HG02623 (cell line): ENCODE data around the gene RTN4RL2.

Source experiments
- ATAC-seq: cut with Tn5 transposase; IDR thresholded peaks from one replicate; pipeline ENCODE4 v1.9.1; 2021; ENCODE audit warnings: moderate library complexity; ENCODE audit not compliant: unreplicated experiment

RTN4RL2 gene

DNA sequence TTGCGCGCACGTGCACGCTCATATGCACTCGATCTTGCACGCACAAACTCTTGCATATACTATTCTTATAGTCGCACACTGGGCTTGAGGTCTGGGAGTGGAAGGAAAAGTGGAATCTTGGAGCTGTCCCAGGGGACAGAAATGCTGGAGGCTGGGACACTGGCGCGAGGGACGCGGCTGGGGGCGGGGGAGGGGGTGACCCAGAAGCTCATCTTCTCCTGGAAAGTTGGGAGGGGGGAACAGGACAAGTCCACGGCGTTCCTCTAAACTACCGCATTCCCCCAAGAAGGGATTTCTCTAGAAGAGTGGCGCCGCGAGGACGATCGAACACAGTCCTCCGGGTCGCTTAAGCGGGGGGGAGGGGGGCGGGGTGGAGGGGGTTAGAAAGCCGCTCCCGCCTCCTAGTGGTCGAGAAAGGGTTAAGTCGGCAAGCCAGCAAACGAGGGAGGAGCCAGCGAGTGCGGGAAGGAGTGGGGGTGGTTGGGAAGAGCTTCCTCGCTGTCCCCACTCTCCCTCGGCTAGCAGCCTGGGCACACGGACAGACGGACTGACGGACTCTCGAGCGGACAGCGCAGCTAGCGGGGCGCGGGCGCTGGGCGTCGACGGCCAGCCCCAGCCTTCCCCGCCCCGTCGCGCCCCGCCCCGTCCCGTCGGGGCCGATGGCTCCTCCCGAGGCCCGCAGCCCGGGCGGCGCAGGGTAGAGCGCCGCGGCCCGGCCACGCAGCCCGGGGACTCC, at the start of gene RTN4RL2:
Gene RTN4RL2, plus strand, starts transcription at position 507 of the 736 bp plus-strand sequence. CDS start 338 bp downstream, outside the sequence.
- no peak for ATAC-seq

DNA sequence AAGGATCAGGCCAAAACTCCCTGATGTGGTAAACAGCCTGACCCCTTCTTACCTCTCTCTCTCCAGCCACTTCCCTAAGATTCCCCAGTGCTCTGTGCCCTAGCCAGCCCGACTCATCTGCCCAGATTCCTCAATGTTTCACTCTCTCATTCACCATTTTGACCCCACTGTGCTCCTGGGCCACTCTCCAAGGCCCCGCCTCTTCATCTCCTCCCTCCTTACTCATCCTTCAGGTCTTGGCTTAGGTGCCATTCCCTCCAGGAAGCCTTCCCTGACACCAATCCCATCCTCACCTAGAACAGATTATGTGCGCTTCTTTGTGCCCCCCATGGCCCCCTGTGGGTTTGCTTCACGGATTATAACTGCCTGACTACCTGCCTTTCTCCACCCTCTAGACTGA, 46.6 kb upstream of the RTN4RL2 start:
- ATAC-seq: no peak

DNA sequence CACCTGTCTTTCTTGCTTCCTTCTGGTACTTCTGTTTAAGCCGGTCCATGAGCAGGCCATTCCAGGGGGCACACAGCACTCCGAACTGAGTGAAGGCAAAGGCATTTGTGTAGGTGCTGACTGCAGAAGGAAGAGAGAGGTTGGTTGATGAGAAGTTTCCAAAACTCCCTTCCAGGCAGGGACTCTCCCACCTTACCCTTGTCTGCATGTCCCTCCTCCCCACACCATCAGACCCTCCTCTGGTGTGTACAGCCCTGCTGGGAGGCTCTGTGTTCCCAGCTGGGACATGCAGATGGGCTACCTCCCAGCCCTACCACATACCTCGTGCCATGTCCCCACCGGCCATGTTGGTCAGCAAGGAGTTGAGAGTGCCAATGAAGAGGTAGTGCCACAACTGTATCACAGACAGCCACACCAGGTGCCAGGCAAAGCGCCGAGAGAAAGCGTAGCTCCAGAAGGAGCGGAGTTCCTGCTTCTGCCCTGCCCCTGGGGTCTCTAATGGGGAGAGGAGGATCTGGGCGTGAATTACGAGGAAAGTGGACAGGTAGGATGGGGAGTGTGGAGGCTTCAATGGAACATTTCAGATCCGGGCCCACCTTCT, 45.6 kb upstream of the RTN4RL2 start:
- ATAC-seq: no peak

DNA sequence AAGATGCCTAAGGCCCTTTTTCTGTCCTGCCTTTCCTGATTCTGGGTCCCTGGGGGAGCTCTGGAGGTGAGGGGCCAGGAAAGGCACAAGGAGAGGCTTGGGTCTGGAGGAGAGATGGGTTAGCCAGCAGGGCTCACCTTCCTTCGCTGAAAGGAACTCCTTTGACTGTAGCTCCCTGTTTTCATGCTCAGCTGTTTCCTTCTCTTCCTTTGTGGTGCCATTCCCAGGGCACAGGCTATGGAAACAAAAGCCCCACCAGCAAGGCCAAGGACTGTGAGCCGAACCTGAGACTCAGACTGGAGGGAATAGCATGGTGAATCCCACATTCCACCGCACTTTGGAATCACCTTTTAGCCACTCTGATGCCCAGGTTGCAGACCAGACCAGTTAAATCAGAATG, 43.9 kb upstream of the RTN4RL2 start:
- ATAC-seq: no peak

DNA sequence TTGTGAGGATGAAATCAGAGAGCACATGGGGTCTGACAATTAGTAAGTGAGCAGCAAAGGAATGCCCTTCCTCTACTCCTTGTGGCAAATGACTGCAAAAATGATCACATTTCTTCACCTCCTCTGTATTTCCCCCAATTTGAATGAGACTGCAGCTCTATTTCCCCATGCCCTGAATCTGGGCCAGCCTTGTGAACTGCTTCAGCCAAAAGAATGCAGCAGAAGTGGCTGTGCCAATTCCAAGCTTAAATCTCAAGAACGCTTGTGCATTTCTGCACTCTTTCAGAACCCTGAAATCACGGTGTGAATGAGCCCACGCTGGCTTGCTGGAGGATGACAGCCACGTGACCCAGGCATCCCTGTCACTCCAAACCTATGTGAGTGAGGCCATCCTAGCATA, 43.3 kb upstream of the RTN4RL2 start:
- ATAC-seq: no peak

DNA sequence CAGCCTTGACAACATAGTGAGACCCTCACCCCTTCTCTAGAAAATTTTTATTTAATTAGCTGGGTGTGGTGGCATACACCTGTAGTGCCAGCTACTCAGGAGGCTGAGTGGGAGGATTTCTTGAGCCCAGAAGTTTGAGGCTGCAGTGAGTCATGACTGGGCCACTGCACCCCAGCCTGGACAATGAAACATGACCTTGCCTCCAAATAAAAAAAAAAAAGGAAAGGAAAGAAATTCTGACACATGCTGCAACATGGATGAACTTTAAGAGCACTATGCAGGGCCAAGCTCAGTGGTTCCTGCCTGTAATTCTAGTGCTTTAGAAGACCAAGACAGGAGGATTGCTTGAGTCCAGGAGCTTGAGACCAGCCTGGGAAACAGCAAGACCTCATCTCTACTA, 42.2 kb upstream of the RTN4RL2 start:
- ATAC-seq: no peak

DNA sequence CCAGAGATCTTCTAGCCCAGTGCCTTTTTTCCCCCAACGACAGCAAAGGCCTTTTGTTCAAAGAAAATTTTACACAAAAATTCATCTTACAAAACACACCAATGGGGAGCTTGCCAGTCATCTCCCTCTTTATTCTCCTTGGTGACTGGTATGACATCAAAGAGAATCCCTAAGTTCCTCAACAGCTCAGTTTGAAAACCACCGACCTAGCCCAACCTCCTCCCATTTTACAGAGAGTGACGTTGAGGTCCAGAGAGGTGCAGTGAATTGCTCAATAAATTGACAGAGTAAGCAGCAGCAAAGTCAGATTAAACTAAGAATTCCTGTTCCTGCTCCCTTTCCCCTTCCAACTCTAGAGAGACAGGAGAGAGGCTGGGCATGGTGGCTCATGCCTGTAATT, 41.2 kb upstream of the RTN4RL2 start:
- ATAC-seq: no peak

DNA sequence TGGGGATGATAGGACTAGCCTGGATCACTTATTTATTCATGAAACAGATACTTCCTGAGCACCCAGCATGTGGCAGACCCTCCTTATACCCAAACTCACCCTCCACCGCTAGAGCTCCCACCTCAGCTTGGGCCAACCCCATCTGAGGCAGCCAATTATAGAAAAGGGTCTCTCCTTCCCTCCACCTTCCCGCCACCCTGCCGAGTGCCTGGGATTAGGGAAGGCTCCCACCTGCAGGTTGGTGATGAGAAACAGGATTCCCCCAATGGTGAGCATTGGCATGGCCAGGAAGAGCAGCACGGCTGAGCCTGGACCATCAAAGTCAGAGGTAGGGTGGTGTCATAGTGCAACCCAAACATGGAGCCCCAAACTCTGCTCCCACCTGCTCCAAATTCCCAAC, 39.3 kb upstream of the RTN4RL2 start:
- no peak for ATAC-seq

DNA sequence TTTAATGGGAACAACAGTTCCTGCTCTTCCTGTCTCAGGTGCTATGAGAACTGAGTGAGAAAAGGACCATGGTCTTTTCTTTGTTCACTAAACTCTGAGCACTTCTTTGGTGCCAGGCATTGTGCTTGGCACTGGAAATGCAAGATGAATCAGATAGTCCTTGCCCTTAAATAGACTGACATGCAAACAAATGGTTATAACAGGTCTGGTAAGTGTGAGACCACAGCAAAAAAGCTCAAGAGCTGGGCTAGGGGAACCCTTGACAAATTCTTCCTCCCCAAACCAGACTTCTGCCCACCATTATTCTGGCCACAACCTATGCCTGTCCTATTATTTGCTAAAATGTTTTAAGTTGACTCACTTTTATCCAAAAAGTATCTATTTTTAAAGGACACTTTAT, 38.5 kb upstream of the RTN4RL2 start:
- no peak for ATAC-seq

DNA sequence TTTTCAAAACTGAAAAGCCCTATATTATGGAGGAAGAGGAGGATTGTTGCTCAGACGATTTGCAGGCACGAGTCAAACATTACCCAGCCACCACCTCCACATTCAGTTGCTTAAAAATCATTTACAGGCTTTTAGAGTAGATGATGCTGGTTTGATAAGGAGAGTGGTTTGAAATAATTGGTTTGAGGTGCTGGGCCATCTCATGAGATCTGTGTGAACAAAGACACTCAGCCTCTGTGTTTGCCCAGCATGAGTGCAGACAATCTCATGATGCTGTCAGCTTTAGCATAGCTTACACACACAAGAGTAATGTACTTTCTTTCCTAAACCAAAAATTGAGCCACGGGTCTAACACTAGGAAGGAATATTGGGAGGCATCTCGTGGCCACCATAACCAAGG, 37.7 kb upstream of the RTN4RL2 start:
- no peak for ATAC-seq

DNA sequence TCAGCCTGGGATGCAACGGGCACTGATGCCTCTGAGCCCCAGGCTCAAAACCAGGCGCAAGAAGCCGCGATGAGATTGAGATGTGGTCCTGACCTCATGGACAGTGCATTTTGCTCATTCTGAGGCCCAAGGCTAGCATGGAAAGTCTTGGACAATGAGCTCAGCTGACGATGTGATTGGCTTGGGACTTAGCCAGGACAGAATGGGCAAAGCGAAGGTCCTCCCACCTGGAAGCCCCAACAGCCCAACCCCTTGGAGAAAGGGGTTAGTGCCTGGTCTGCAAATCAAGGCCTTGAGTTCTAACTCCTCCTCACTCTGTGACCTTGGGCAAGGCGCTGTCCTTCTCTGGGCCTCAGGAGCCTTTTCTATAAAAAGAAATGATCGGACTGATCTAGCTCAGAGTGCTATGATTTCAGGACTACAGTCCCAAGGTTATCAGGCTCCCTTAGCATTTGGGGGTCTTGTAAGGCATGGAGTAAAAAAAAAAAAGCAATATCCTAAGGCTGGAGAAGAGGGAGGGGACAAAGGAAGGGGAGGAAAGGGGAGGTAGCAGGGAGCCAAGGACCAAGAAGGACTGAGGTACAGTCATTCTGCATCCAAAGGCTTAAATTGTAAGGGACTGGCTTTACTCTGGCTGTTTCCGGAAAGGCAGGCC, 36.1 kb upstream of the RTN4RL2 start:
- ATAC-seq: no peak

DNA sequence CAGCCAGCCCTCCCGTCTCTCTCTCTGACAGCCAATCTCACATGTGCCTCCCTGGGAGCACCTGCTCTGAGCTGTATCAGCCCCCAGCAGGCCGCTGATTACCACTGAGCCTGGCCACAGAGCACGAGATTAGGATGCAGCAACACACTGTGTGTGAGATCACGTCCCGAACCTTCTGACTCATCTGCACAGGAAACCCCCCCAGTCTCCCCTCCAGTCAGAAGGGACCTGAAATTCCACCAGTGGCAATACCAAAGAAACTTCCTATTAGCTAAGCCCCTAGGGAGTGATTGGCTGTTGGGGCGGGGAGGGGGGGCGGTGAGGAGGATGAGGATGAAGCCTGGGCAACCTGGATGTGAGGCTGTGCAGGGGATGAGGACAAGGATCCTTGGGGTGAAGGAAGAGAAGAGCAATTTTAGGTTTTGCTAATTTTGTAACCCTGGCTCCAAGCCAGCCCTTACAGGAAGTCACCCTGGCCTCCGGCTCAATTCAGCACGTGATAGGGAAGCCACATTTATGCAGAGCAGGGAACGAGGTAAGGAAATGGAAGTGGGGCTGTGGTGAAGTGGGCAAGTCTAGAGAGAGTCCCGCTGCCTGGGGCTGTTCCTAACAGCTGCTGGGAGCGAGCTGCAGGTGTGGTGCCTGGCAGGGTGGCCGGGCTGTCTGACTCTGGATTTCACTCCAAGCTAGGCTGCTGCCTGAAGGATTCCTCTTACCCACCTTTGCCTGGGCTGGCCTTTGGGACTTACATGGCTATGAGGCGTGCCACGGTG, 35.4 kb upstream of the RTN4RL2 start:
- peak; percentile 90 for ATAC-seq

DNA sequence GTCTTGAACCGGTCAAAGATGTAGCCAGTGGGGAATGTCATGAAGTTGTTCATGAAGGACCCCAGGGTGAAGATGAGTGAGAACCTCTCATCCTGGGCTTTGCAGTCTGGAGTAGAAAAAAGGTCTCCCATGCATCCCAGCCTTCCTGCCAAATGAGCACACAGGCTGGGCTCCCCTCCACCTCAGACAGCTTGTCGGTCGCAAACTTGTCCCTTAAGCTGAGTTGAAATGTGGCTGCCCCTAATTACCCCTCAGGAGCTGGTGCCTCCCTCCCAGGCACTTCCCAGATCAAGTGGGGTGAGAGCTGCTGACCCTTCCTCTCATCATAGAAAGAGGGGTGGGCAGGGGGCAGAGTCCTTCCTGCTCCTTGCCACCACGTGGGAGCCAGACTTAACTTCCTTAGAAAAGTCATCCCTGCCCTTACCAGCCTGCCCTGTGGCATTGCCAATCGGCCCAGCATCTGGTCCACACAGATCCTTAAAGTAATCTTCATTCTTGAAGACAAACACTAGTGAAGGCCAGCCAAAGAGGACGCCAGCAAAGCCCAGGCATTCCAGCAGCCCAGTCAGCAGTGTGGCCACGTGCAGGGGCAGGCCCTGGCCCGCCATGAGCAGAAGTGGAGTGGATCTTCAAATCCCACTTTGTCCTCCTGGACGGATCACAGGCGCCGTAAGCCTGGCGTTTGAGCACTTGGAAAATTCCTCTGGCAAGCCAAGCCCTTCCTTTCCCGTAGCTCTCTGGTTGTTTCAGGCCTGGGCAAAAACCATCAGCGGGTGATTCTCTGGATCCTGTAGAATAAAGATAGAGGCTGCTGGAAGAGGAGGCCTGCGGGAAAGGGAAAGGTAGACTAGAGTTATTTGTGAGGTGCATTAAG, 34.5 kb upstream of the RTN4RL2 start:
- no peak for ATAC-seq

DNA sequence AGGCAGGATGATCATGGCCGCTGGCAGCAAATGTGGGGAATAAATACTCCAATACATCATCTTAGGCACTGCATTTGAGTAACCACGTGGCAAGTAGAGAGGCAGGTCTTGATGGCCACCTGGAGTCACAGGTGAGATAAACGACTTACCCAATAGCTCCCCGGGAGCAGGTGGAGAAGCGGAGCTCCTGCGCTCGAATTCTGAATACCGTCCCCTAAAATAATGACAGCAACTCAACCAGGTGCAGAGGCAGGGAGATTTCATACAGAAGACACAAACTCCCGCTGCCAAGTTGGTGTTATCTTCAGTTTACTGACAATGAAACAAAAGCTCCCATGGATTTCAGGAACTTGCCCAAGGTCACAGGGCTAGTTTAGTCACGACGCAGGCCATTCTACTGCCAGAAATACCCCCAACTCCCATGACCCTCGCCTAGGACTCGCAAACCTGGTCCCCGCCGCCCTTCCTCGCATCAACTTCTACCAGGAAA, 33.8 kb upstream of the RTN4RL2 start:
- peak; percentile 0 for ATAC-seq

DNA sequence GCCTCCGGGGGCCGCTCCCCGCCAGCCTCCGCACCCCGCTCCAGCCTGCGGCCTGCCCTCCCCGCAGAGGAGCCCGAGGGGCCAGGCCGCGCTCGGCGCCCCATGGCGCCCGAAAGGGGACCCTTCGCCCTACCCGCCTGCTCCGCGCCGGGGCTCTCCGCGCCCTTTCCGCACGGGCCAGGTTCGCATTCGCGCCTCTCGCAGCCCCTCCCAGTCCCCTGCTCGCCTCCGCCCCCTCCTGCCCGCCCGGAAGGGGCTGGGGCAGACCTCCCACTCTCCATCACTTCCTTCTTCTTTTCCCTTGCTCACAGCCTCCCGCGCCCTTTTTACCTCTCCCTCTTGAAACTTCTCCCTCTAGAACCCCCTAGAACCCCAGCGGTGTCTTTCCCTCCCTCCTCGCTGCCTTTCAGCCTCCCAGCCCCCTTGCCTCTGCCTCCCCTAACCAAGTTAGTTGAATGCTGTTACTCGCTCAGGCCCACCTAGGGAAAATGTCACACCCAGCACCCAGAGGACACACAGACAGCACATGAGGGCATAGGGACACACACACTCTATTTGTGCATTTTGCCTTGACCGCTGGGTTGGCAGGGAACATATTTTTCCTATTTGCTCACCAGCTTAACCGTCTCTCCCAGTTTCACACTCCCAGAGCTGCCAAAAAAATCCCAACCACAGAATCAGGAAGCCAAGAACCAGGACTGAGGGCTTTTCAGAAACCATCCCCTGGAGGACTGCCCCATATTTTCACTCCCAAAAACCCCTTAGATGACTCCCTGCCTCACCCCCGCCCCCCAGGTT, 33.2 kb upstream of the RTN4RL2 start, which contains the start of gene SLC43A3:
Gene SLC43A3, minus strand, starts transcription at position 193 of the 798 bp plus-strand sequence. CDS start 949 bp downstream, outside the sequence.
- ATAC-seq: peak; percentile 45

DNA sequence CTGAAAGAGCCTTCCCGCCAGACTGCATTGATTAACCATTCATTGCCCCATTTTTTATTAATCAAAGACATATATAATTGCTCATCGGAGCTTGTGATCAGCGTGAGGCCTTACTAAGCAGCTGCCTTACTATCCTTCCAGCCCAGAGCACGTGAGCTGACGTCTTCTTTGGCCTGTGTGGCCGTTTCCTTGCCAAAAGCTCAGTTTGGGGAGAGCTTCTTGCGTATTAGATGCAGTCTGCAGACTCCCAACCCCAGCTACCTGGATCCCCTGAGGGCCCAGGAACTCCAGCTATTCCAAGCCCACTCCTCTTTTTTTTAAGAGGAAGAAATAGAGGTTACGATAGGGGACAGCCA, 32.6 kb upstream of the RTN4RL2 start:
- ATAC-seq: no peak

DNA sequence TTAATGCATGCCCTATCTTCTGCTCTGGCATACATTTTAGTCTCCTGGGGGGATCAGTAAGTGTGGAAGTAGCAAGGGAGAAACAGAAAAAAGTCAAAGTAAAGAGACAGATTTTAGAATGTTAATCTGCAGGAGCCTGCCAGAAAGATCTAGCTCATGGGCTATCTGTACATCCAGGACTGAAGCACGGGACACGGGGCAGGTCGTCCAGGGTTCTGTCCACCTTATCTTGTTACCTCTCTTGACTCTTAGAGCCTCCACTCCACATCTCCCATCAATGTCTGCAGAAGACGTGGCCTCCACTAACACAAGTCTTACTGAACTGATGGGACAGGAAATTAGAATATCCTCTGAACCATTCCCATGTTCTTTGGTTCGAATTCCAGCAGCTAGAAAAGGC, 31.7 kb upstream of the RTN4RL2 start:
- ATAC-seq: no peak

DNA sequence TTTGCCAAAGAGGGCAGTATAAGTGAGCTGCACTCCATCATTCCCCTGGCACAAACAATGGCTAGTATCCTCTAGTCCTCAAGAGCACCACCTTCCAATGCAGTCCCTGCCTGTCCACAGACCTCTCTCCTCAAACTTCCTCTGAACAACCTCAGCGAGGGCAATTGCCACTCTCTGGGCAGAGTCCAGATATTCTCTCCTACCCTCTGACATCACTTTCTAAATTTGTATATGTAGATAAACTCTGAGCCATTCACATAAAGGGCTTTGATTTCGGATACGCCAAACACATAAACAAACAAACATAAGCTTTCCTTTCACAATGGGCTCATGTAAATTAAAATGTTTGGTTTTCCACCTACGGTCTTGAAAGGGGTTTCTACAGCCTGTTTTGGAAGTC, 30.4 kb upstream of the RTN4RL2 start:
- no peak for ATAC-seq

DNA sequence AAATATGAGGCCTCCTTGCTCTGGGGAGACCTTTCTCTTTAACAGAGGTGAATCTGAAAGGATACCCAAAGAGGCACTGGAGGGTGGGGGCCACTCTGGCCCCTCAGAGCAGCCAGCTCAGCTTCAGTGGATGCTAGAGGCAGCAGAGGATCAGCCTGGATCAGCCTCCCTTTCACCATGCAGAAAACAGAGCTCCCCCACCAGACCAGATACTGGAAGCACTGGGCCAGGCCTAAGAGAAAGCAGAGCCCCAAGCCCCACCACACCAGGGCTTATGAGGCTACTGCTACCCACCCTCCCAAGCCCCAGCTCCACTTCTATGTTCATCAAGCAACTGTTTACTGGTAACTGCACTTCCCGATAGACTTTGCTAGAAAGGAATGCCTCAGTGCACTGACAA, 29.4 kb upstream of the RTN4RL2 start:
- ATAC-seq: no peak

DNA sequence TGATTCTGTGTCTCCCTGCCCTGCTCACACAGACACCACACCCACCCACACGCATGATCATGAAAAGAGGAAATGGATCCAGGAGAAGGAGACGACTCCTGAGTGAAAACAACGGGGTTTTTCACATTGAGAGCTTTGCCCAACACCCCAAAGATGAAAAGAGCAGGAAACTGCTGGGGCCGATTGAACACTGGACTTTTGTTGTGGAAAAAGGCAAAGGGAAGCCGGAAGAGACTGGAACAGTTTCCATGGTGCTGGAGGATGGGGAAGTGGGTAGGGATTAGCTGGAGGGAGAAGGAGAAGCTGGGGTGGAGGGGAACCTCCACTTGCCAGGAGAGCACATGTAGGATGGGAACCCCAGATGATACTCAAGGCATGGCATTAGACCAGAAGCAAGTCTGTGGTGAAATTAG, 28.2 kb upstream of the RTN4RL2 start:
- no peak for ATAC-seq
